H9 (cell line): Measurements from ENCODE around the gene STAT1. TPM values are rescaled to one million over a fixed set of nuclear protein-coding genes. Genes with fewer than 3 reads are reported as not detected.

Source experiments
- DNase-seq: peaks from one replicate; pipeline ENCODE4 v3.0.0-alpha.2; 2017
- H2AFZ ChIP-seq: one replicate; pipeline ENCODE4 v1.6.1; 2013; ENCODE audit warnings: mild to moderate bottlenecking, low read length, control low read depth, moderate library complexity
- H2AK5ac ChIP-seq: 2 replicates; pipeline ENCODE4 v1.6.1; 2013; ENCODE audit warnings: low read length, control low read depth, mixed read lengths; ENCODE audit not compliant: insufficient read length
- H2BK120ac ChIP-seq: one replicate; pipeline ENCODE4 v1.6.1; 2013; ENCODE audit warnings: low read depth, mild to moderate bottlenecking, low read length, control low read depth, inconsistent platforms; ENCODE audit not compliant: poor library complexity, severe bottlenecking
- H2BK12ac ChIP-seq: 2 replicates; pipeline ENCODE4 v1.6.1; 2013; ENCODE audit warnings: low read length, control low read depth, mixed read lengths, low read depth; ENCODE audit not compliant: insufficient read length
- H2BK15ac ChIP-seq: 2 replicates; pipeline ENCODE4 v1.6.1; 2013; ENCODE audit warnings: low read depth, low read length, control low read depth
- H2BK20ac ChIP-seq: one replicate; pipeline ENCODE4 v1.6.1; 2013; ENCODE audit warnings: low read depth, mild to moderate bottlenecking, low read length, control low read depth, inconsistent platforms; ENCODE audit not compliant: poor library complexity, severe bottlenecking
- H2BK5ac ChIP-seq: 2 replicates; pipeline ENCODE4 v1.6.1; 2013; ENCODE audit warnings: low read length, control low read depth, mixed read lengths; ENCODE audit not compliant: insufficient read length
- H3K14ac ChIP-seq: 2 replicates; pipeline ENCODE4 v1.6.1; 2013; ENCODE audit warnings: low read length, control low read depth; ENCODE audit not compliant: insufficient read depth
- H3K18ac ChIP-seq: 2 replicates; pipeline ENCODE4 v1.6.1; 2013; ENCODE audit warnings: low read depth, mild to moderate bottlenecking, mixed read lengths, low read length, control low read depth; ENCODE audit not compliant: insufficient read length
- H3K23ac ChIP-seq: 2 replicates; pipeline ENCODE4 v1.6.1; 2013; ENCODE audit warnings: low read length, control low read depth, mixed read lengths, low read depth; ENCODE audit not compliant: insufficient read length
- H3K23me2 ChIP-seq: 2 replicates; pipeline ENCODE4 v1.6.1; 2013; ENCODE audit warnings: low read depth, mild to moderate bottlenecking, mixed read lengths, low read length, control low read depth; ENCODE audit not compliant: insufficient read length, poor library complexity, severe bottlenecking
- H3K27ac ChIP-seq: 2 replicates; pipeline ENCODE4 v1.5.1; 2013; ENCODE audit warnings: low read length, control low read depth, mixed read lengths, low read depth; ENCODE audit not compliant: insufficient read length
- H3K27me3 ChIP-seq: 2 replicates; pipeline ENCODE4 v1.6.1; 2013; ENCODE audit warnings: low read length, control low read depth, inconsistent platforms; ENCODE audit not compliant: insufficient read depth
- H3K4ac ChIP-seq: 2 replicates; pipeline ENCODE4 v1.6.1; 2013; ENCODE audit warnings: low read depth, mild to moderate bottlenecking, control low read depth, inconsistent platforms, low read length, moderate library complexity
- H3K4me1 ChIP-seq: 2 replicates; pipeline ENCODE4 v1.6.1; 2013; ENCODE audit warnings: low read length, control low read depth, inconsistent platforms; ENCODE audit not compliant: insufficient read depth
- H3K4me2 ChIP-seq: 2 replicates; pipeline ENCODE4 v1.6.1; 2013; ENCODE audit warnings: low read length, control low read depth, mixed read lengths; ENCODE audit not compliant: insufficient read length, insufficient read depth
- H3K56ac ChIP-seq: 2 replicates; pipeline ENCODE4 v1.6.1; 2013; ENCODE audit warnings: low read depth, mild to moderate bottlenecking, mixed read lengths, low read length, control low read depth; ENCODE audit not compliant: insufficient read length
- H3K79me1 ChIP-seq: 2 replicates; pipeline ENCODE4 v1.6.1; 2013; ENCODE audit warnings: low read depth, mild to moderate bottlenecking, moderate library complexity, low read length, control low read depth, inconsistent platforms; ENCODE audit not compliant: insufficient read depth, poor library complexity, severe bottlenecking
- H3K79me2 ChIP-seq: 2 replicates; pipeline ENCODE4 v1.6.1; 2013; ENCODE audit warnings: low read length, control low read depth, inconsistent platforms; ENCODE audit not compliant: insufficient read depth
- H3K9ac ChIP-seq: 2 replicates; pipeline ENCODE4 v1.6.1; 2013; ENCODE audit warnings: low read length, control low read depth, mixed read lengths; ENCODE audit not compliant: insufficient read length; ENCODE audit errors: extremely low read depth
- H3K9me3 ChIP-seq: one replicate; pipeline ENCODE4 v1.6.1; 2013; ENCODE audit warnings: low read depth, low read length, inconsistent platforms; ENCODE audit not compliant: control insufficient read depth
- H3T11ph ChIP-seq: one replicate; pipeline ENCODE4 v1.6.1; 2013; ENCODE audit warnings: mild to moderate bottlenecking, low read length, control low read depth, inconsistent platforms
- H4K20me1 ChIP-seq: one replicate; pipeline ENCODE4 v1.6.1; 2013; ENCODE audit not compliant: control insufficient read depth, insufficient read length, insufficient read depth
- H4K5ac ChIP-seq: 2 replicates; pipeline ENCODE4 v1.6.1; 2013; ENCODE audit warnings: low read depth, mild to moderate bottlenecking, mixed read lengths, low read length, control low read depth; ENCODE audit not compliant: insufficient read length
- H4K8ac ChIP-seq: replicated peaks from 2 replicates; pipeline ENCODE4 v1.6.1; 2013; ENCODE audit warnings: low read length, control low read depth, mixed read lengths, low read depth; ENCODE audit not compliant: insufficient read length
- H4K91ac ChIP-seq: 2 replicates; pipeline ENCODE4 v1.6.1; 2013; ENCODE audit warnings: low read depth, mild to moderate bottlenecking, moderate library complexity, mixed read lengths, low read length, control low read depth; ENCODE audit not compliant: insufficient read length
- H3K27ac Mint-ChIP-seq, 3 experiments: 2 replicates in 2 of 3; 3 replicates in 1 of 3; pipeline ENCODE4 v1.8.0; 2020 to 2021; ENCODE audit warnings: mixed read lengths in 3 of 3, mild to moderate bottlenecking in 1 of 3, moderate library complexity in 1 of 3
- H3K27me3 Mint-ChIP-seq: 2 replicates; pipeline ENCODE4 v1.8.0; 2021; ENCODE audit warnings: low read depth, mild to moderate bottlenecking, moderate library complexity, mixed read lengths
- H3K36me3 Mint-ChIP-seq, 3 experiments: 2 replicates in 2 of 3; 3 replicates in 1 of 3; pipeline ENCODE4 v1.8.0; 2020 to 2021; ENCODE audit warnings: low read depth in 3 of 3, mixed read lengths in 3 of 3; ENCODE audit not compliant: insufficient read depth in 1 of 3
- H3K4me1 Mint-ChIP-seq, 2 experiments: 2 replicates each; pipeline ENCODE4 v1.8.0; 2020; ENCODE audit warnings: mixed read lengths in 2 of 2
- H3K4me3 Mint-ChIP-seq, 2 experiments: 2 replicates in 1 of 2; 3 replicates in 1 of 2; pipeline ENCODE4 v1.8.0; 2020 to 2021; ENCODE audit warnings: mild to moderate bottlenecking in 2 of 2, mixed read lengths in 2 of 2, moderate library complexity in 1 of 2
- H3K9me3 Mint-ChIP-seq, 2 experiments: 2 replicates in 1 of 2; 3 replicates in 1 of 2; pipeline ENCODE4 v1.8.0; 2020; ENCODE audit warnings: mild to moderate bottlenecking in 2 of 2, mixed read lengths in 2 of 2, moderate library complexity in 1 of 2
- WGBS: extraction: QIAGEN DNeasy Blood & Tissue Kit; methylation state at CpG from one replicate; pipeline ENCODE4 v1.1.7; 2013; ENCODE audit warnings: missing lambda C conversion rate, low lambda C conversion rate, mixed read lengths; ENCODE audit not compliant: insufficient read length; ENCODE audit errors: extremely low coverage; 5-methylcytosine and 5-hydroxymethylcytosine counted together
- total RNA-seq: library from RNA; stranded (reverse); gene quantifications from 2 replicates; pipeline ENCODE4 v1.2.1, GENCODE V29; 2021
- TF ChIP-seq, protein P1 (sequence below): fragments of 200-600 bp; sonication (generic); conservative IDR thresholded peaks from 3 replicates; pipeline ENCODE4 v1.8.0; 2021; ENCODE audit warnings: antibody characterized with exemption, mild to moderate bottlenecking

STAT1 gene
- total RNA-seq, 1 experiment from 2014 or later, result 48.1 TPM

DNA sequence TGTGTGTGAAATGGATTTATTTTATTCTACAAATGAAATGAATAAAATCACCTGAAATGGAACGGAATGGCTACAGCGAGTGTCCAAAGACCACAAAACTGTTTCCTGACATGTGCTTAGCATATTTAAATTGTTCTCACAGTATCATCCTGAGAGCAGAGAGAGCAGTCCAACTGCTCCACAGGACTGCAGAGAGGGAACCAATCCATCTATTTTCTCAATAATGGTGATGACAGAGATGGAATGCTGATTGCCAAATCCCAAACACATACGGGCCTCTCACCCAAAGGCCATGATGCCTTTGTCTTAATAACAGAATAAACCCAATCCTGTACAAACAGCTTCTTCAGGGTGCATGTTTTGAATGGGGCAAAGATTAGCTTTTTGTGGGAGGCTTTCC is 41.1 kb downstream of the STAT1 start:
- no peak overlapping the region for H3K27ac ChIP-seq
- no peak overlapping the region for H3T11ph ChIP-seq
- H3K9ac ChIP-seq, result no peak overlapping the region
- no peaks in the 10 kb centered on the region for H3K4me1 ChIP-seq
- H2AK5ac ChIP-seq, result no peak overlapping the region
- no peak overlapping the region for H2BK5ac ChIP-seq
- no peaks in the 10 kb centered on the region for H3K79me1 ChIP-seq
- Mint-ChIP-seq H3K9me3 (no peaks in the 10 kb centered on the region), H3K36me3 (peaks cover 29 to 88% (median 78%) of the 10 kb centered on the region in 3 experiments; a peak in 6 of 7 replicates), H3K4me3 (no peak overlapping the region), H3K27ac (no peak overlapping the region), H3K4me1 (no peaks in the 10 kb centered on the region), H3K27me3 (no peaks in the 10 kb centered on the region)
- no peak overlapping the region for H4K8ac ChIP-seq
- H3K9me3 ChIP-seq, result no peaks in the 10 kb centered on the region
- H3K4me2 ChIP-seq, result no peak overlapping the region
- no peak overlapping the region for H2BK120ac ChIP-seq
- no peak overlapping the region for H4K91ac ChIP-seq
- no peak overlapping the region for H3K4ac ChIP-seq
- H3K14ac ChIP-seq, result no peak overlapping the region
- H3K27me3 ChIP-seq, result no peaks in the 10 kb centered on the region
- no peak overlapping the region for H3K23ac ChIP-seq
- H4K20me1 ChIP-seq, result no peaks in the 10 kb centered on the region
- H4K5ac ChIP-seq, result no peak overlapping the region
- TF ChIP-seq, protein P1, sequence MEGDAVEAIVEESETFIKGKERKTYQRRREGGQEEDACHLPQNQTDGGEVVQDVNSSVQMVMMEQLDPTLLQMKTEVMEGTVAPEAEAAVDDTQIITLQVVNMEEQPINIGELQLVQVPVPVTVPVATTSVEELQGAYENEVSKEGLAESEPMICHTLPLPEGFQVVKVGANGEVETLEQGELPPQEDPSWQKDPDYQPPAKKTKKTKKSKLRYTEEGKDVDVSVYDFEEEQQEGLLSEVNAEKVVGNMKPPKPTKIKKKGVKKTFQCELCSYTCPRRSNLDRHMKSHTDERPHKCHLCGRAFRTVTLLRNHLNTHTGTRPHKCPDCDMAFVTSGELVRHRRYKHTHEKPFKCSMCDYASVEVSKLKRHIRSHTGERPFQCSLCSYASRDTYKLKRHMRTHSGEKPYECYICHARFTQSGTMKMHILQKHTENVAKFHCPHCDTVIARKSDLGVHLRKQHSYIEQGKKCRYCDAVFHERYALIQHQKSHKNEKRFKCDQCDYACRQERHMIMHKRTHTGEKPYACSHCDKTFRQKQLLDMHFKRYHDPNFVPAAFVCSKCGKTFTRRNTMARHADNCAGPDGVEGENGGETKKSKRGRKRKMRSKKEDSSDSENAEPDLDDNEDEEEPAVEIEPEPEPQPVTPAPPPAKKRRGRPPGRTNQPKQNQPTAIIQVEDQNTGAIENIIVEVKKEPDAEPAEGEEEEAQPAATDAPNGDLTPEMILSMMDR, result no peak
- H2BK12ac ChIP-seq, result no peak overlapping the region
- no peak overlapping the region for H3K18ac ChIP-seq
- peaks cover 3% of the 10 kb centered on the region for H3K23me2 ChIP-seq
- H2AFZ ChIP-seq, result no peak overlapping the region
- no CpG with 5 or more reads among the region's 3 CpGs for WGBS
- H2BK20ac ChIP-seq, result no peak overlapping the region
- DNase-seq, result no peak
- no peaks in the 10 kb centered on the region for H3K79me2 ChIP-seq
- H2BK15ac ChIP-seq, result no peak overlapping the region
- H3K56ac ChIP-seq, result no peak overlapping the region
